Left cardiac atrium (tissue), 4 donors: Measurements from ENCODE around the gene ANXA11. TPM values are rescaled to one million over a fixed set of nuclear protein-coding genes. Genes with fewer than 3 reads are reported as not detected.

Experiments used
- ATAC-seq, 2 donors: fragments of 200-7000 bp; cut with Tn5 transposase; one replicate each; pipeline ENCODE4 v1.9.1; 2020; ENCODE audit warnings: mild to moderate bottlenecking in 2 of 2, moderate library complexity in 2 of 2
- DNase-seq: peaks from one replicate; pipeline ENCODE4 v3.0.0-alpha.2; 2020
- intact Hi-C, 2 donors: fragments of 100-400 bp; cut with DNase I; formaldehyde crosslinking; loops; one replicate each; pipeline versions ENCODE4 v1.14.1 to v1.15.1; 2022 to 2023
- total RNA-seq, 2 donors: library from RNA; stranded (reverse); fragmentation: NEBNext Ultra II Directional; extraction: Animal tissue kit (Norgen Biotek cat#: 25700); gene quantifications; one replicate each; pipeline ENCODE4 v1.2.1, GENCODE V29; 2021
- donor health status: DM: no; HTN: yes; CAD: no.
- donor health status: DM: no; HTN: yes; CAD: no; lungs with severe emphysema.
- donor health status: DM: yes; HTN: yes; CAD: no.
- donor health status: Dilated cardiomyopathy.

The ANXA11 gene
- total RNA-seq, 2 donors from 2014 or later = 327 to 413 TPM

DNA sequence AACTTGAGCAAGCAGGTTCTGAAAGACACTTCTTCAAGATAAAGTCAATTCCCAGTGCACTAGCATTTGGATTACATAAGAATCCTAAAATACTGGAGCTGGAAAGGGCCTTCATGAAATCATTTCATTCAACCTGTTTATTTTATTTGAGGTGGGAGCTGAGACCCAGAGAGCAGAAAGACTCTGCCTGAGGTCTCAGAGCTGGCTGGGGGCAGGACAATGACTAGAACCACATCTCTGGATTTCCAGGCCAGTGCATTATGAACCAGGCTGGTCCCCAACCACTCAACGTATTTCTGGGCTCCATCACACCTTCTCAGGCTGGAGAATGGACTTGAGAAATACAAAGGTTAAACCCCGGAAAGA is 8.4 kb downstream of the ANXA11 start:
- no peak for ATAC-seq
- DNase-seq = no peak
- intact Hi-C loops = no loop called here

DNA sequence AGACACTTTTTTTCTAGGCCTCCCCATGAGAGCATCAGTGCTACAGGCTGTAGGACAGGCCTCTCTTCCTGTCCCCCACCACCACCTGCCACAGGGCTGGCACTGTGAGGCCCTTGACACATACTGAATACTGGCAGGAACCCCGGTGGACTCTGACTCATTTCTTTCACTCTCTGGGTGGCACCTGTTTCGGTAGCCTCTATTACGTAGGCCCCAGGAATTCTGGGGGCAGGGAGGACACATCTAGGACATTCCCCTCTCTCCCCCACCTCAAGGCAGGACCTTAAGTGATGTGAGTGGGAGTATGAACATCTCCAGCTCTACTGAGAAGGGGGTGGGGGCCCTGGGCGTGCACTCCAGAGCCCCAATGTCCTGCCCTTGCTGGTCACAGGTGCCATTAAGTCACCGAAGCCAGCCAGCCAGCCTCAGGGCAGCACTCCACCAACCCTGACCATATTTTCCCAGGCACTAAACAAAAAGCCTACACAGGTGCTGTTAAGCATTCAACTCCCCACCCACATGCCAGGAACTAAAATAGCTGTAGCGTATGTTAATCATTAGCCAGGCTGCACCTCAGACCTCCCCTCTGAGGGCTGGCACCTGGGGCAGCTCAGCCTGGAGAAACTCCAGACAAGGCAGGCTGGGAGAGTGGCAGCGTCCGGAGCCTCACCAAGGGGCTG is 8.9 kb downstream of the ANXA11 start:
- ATAC-seq = peak; percentile 38 to 75
- intact Hi-C loops = no loop called here
- DNase-seq = peak; percentile 71

DNA sequence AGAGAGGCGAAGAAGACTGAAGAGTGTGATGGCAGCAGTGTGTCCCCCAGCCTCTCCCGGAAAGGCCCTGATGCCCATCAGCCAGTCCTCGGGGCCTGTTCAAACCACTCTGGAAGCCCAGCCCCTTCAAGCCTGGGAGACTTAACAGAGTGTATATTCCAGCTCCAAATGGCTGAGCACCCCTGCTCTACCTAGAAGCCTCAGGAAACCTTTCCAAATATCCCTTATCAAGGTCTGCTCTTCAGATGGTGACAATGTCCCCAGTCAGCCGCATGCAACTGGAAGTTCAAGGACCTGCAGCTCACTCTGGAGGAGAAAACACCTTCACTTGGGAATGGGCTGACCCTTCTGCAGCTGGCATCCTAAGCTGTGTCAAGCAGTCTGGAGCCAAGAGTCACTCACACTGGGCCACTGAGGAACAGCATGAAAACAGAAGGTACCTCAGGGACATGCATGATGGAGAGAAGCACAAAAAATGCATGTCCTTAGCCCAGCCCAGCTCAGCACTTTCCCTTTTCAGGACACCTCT is 10.2 kb downstream of the ANXA11 start:
- intact Hi-C loops = no loop called here
- no peak for ATAC-seq

DNA sequence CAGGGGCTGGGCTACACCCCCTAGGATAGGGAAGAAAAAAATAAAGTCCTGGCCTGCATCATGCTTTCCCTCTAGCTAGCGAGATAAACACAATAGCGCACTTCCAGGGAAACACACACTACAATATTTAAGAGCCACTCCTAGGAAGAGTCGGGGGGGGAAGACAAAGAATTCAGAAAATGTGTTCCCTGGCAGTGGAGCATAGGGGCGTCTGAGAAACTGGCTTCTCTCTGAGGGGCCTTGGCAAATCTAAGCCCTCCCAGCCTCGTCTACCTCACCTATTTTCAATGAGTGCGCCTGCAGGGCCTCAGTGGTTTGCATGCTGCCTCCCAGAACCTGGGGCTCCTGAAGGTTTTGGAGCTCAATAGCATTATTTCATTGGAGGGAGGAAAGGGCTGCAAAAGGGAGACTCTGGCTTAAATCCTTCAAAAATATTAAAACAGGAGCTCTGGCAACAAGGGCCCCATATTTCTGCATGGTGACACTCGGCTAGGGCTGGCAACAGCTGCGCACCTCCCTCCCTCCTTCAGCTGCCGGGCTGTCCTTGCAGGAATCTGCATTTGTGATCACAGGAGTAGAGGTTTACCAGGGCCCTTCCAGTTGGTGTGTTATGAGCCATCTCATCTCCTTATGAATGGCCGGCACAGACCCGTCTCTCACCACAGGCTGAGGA is 10.8 kb downstream of the ANXA11 start:
- intact Hi-C loops = no loop called here
- no peak for DNase-seq
- ATAC-seq = no peak

More for the DNA sequence above, 10.2 kb downstream of the ANXA11 start:
- DNase-seq = no peak

DNA sequence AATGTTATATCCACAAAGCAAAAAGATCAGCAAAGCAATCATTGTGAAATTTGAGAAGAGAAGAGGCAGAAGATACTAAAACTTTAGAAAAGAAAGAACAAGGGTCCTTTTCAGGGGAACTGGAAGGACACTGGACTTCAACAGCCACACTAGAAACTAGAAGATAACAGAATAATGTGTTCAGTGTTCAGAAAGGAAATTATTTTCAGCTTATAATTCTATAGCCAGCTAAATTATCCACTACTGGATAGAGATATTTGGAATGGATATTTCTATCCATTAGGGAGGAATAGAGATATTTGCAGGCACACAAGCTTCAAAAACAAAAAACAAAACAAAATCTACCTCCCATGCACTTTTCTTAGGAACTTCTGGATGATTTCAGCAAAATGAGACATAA is 12.8 kb downstream of the ANXA11 start:
- ATAC-seq = no peak
- intact Hi-C loops = no loop called here

DNA sequence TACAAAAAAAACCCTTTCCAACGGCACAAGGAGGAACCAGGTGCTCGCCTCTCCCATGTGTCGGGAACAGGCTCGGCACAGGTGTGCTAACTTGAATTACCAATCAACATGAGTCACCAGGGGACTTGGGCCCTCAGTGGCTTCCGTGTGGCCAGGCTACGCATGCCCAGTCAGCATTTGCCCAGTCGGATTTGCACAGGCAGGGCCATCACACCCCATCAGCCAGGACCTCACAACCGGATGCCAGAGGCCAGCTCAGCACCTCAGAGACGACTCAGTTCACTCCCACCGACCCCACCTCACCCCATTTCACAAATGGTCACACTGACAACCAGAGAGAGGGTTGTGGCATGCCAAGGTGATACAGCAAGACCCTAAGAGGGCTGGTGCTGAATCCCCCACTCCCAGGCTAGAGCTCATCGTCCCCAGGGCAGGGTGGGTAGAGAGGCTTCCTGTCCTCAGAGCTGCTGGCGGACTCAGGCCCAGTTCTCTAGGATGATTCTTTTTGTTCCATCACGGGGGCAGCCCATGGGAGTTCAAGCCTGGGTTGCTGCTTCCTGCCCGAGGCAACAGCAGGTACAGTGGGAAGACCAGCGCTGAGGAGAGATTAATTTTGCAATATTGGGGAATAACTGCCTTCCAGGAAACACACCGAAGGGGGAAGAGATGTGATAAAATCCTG is 13.6 kb downstream of the ANXA11 start:
- intact Hi-C loops = no loop called here
- ATAC-seq = no peak

More for the DNA sequence above, 12.8 kb downstream of the ANXA11 start:
- DNase-seq = no peak

DNA sequence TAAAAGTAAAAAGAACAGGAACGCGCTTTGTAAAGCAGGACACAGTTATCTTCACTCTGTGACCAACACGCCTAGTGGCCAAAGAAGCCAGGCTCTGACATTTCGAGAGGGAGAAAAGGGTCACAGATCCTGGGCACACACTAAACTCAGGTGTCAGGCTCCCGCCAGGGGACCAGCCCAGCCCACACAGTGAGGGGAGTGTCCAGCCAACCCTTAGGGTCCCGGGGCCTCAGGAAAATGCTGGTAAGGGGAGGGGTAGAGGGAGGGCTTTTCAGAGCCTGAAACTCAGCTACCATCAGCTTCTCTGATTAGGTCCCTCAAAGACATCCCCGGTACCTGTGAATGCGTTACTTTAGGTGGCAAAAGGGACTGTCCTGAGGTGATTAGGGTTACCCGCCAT is 16.6 kb downstream of the ANXA11 start:
- DNase-seq (no peak), ATAC-seq (no peak)
- intact Hi-C loops = no loop called here

More for the DNA sequence above, 13.6 kb downstream of the ANXA11 start:
- DNase-seq = no peak

DNA sequence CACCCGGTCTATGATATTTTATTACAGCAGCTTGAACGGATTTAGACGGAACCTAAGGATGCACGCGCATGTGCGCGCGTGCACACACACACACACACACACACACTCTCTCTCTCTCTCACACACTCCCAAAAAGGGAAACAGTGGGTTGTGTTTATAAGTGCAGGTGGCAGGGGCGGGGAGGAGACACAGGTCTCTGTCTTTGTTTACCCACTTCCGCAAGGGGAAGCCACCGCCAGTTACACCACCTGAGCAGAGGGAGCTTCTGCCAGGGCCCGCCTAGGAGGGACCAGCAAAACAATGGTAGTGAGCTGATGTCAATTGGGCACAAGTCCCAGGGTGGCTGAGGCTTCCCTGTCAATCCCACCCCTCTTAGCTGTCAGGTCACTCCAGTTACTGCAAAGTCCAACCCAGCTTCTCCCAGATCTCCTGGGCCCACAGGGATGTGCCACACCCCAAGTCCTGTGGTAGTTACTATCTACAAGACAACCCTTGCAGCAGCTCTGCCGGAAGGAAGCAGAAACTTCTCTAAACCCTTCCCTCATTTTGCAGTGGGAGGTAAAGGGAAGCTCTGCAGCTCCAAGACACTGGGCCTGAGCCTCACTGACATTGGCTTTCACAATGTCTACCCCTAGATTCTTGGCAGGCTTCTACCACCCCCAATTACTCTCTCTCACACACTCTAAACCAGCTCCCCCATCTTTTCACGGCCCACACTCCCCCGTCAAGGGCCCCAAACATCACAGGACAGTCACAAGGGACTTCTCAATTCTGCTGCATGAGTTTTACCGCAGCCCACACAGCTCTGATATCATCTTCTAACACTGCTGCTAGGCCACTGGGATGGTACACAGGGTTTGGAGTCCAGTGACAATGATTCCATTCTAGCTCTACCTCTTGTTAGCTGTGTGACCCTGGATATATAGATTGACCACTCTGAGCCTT is 17.6 kb downstream of the ANXA11 start:
- intact Hi-C loops = no loop called here
- ATAC-seq (peak; percentile 25 to 27), DNase-seq (peak; percentile 37)

DNA sequence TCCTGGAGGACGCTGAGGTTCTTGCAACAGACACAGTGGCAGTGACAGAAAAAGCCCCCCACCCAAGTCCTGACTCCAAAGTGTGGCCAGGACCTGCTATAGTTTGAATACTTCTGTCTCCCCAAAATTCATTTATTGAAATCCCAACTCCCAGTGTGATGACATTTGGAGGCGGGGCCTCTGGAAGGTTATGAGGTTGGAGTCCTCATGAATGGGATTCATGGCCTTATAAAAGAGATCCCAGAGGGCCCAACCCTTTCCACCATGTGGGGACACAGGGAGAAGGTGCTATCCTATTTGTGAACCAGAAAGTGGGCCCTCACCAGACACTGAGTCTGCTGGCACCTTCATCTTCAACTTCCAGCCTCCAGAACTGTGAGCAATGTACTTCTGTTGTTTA is 18.3 kb downstream of the ANXA11 start:
- intact Hi-C loops = no loop called here
- ATAC-seq (no peak), DNase-seq (peak; percentile 18)

DNA sequence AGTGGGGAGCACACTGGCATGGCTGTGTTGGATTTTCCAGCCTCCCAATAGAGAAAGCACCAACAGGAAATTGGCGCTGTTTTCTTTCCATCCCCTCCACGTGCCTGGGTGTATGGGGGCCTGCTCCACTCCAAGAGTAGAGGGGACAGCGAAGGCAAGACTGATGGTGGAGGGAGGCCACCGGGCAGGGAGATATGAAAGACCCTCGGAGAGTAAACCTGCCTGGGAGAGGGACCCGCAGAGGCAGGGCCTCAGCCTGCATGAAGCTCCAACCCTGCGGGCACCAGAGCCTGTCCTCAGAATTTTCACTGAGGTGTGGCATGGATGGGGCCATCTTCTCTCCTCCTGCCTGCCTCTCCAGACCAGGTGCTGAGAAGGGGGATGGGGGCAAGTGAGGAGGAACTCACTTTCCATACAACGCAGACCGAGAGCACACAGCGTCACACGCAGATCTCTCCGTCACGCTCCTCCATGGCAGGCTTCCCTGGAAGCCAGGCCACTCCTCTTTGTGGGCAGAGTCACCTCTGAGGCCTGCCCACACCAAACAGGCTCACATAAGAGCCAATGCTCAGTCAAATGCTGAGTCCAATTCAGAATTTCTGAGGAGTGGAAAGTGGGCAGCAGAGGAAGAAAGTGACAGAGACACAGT is 18.8 kb downstream of the ANXA11 start:
- peak; percentile 72 for DNase-seq
- intact Hi-C loops = no loop called here
- ATAC-seq = peak; percentile 75 to 83

DNA sequence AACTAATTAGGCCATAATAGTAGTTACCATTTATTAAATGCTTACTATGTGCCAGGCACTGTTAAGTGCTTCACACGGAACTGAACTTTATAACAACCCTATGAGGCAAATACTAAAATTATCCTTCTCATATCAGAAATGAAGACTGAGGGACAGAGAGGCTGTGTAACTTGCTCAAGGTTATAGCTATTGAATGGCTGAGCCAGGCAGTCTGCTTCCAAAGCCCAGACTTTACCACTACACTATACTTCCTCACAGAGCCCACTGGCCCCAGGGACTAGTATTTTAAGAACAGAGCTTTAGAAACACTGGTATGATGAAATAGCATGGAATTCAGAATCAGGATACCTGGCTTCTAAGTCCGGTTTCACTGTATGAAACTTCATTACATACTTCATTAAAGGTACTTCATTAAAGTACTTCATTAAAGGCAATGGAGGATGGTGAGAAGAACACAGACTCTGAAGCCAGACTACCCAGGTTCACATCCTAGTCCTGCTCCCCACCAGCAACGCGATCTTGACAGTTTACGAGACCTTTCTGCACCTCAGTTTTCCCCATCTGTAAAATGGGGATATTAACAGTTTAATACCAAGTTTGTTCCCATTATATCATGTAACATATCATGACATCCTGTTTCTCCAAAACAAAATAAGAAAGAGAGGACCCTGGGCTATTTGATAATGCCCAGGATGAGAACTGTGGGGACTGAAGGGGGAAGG is 19.6 kb downstream of the ANXA11 start:
- ATAC-seq = peak; percentile 44 to 53
- intact Hi-C loops = no loop called here
- peak; percentile 14 for DNase-seq

DNA sequence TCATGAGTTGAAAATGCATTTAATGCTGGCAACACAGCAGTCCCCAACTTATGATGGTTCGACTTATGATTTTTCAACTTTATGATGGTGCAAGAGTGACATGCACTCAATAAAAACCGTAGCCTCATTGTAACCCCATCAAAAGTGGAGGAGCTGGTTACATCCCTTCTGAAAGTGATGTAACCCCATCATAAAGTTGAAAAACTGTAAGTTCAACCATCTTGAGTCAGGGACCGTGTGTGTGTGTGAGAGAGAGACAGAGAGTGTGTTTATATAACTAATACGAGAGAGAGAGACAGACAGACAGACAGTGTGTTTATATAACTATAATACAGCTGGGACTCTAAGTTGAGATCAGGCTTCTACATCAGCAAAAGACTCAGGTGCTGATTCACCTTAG is 21.0 kb downstream of the ANXA11 start:
- no peak for DNase-seq
- intact Hi-C loops = no loop called here
- no peak for ATAC-seq

DNA sequence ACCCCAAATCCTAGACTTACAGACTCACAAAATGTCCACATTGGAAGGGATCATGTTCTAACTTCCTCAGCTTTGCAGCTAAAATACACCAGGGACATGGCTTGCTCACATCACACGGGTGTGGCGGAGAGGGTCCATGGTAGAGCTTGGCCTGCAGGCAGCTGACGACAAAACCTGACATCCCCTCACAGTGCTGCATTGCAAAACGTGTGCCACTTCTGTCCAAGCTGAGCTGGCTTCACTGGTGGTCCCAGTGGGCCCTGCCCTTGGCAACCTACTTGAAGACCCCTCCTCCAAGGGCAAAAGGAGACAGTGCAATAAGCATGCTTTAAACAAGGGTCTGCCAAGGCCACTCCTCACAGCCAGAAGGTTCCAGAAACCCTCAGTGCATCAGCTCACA is 21.9 kb downstream of the ANXA11 start:
- DNase-seq (peak; percentile 22), ATAC-seq (no peak)
- intact Hi-C loops = no loop called here

DNA sequence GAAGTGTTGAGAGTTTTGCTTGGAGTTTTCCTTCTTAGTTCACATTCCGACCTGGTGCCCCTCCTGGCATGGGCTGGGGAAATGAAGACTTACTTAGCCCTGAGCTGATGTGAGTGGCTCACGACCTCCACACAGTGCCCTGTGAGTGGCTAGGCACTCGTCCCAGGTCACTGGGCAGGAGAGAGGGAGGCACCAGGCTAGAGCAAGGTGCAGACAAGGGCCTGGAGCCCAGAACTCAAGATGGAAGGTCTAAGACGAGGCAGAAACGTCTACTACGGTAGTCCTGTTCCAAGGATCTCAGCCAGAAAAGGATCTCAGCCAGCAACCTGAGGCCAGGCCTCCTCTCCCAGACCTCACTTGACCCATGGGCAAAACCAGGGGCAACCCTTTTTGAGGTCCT is 22.4 kb downstream of the ANXA11 start:
- ATAC-seq (no peak), DNase-seq (peak; percentile 12)

DNA sequence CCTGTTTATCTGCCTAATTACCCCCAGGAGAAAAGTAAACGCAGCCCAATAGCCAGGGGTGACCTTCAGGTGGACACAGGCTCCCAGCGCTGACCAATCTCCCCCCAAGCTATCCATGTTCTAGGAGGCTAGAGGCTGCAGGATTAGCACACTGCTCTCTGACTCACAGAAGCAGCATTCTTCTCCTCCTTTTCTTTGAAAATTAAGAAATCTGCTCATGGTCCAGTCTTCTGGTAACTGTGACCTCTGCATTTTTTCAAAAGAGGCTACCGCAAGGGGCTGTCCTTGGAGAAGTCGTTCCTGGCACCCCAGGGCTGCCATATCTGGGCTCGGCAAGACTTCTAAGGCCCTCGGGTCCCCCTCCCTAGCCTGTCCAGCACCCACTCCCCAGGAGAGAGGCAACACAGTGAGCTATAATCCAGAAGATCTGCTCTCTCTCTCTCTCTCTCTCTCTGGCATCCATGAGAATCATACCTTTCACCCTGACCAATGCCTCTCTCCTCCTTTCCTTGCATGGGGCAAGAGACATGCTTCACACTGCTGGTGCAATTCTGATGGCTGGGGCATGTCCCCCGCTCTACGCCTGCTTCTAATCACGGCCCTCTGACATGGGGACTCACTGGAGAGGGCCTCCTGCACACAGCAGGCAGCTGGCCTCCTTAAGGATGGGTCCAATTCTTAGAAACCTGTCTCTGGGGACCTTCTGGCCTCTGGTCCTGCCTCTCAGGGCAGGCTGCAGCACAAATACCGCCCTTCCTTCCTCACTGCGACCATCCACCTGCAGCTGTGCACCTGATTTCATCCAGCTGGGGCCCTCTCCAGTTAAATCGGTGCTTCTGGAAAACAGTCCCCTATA is 27.3 kb downstream of the ANXA11 start:
- intact Hi-C loops = no loop called here

More for the DNA sequence above, 22.4 kb downstream of the ANXA11 start:
- intact Hi-C loops = no loop called here

DNA sequence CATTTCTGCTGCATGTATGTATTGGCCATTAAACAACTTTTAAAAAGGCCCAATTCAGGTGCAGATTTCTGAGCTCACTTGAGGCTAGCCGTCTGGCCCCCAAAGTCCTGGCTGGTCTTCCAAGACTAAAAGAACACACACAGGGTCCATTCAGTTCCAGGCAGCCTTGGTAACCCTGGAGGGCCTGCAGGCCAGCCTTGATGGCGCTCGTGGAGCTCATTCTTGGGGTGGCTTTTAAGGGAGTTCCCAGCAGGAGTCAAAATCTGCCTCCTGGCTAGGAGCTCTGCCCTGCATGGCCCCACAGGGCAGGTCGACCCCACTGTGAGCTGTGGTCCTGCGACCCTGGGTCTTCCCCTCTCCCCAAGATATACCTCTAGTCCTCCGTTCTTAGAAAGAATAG is 28.8 kb downstream of the ANXA11 start:
- intact Hi-C loops = no loop called here
- no peak for ATAC-seq
- DNase-seq = peak; percentile 13

More for the DNA sequence above, 27.3 kb downstream of the ANXA11 start:
- DNase-seq = peak; percentile 20
- ATAC-seq = peak in 1 of 2 donors; percentile 50
